GM21360 (cell line): Measurements from ENCODE around the gene IL36A.

ENCODE experiments used
- ATAC-seq: cut with Tn5 transposase; IDR thresholded peaks from one replicate; pipeline ENCODE4 v1.9.1; 2021; ENCODE audit warnings: mild to moderate bottlenecking, moderate library complexity; ENCODE audit not compliant: unreplicated experiment

The IL36A gene

DNA sequence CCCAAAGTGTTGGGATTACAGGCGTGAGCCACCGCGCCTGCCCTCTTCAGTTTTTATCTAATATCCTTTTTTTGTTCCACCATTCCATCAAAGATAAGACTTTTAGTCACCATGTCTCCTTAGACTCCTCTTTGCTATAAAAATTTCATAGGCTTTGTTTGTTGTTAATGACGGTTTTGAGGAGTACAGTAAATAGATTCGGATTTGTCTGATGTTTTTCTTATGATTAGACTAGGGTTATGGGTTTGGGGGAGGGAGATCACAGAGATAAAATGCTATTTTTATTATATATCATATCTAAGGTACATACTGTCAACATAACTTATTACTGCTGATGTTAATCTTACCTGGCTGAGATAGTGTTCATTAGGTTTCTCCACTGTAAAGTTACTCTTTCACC is 41.2 kb downstream of the IL36A start:
- no peak for ATAC-seq

DNA sequence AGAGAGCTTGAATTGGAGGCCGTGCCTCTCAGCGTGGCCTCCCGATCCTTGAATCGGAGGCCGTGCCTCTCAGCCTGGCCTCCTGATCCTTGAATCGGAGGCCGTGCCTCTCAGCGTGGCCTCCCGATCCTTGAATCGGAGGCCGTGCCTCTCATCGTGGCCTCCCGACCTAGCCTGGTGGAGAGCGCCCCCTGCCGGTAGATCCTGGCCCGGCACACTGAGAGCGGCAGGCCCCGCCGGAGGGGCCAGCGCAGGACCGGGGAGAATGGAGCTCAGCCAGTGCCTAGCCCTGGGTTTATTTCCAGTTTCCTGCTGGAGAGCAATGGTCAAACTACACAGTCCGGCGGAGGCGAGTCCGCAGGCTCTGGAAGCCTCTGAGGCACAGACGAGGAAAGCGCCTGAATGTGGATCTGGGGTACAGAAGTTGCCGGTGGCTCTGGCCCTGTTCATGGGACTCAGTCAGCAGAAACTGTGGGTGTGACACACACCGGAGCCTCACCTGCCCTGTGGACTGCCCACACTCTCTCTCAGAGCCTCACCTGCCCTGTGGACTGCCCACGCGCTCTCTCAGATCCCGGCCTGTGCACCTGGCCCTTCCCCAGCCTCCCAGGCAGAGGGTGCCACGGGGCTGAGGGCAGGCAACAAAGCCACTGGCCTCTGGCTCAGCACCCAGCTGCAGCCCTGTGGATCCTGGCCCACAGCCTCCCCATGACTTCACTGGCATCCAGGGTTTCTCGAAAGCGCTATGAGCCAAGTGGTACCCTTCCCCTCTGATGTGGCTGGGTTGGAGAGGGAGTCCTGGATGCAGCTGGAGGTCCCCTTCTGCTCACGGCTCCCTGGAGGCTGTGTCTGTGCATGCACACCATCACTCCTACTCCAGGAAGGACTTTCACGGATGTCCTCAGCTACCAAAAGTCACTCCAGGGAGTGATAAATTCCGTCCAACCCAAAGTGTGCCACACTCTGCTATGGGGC is 45.9 kb downstream of the IL36A start:
- ATAC-seq: no peak

DNA sequence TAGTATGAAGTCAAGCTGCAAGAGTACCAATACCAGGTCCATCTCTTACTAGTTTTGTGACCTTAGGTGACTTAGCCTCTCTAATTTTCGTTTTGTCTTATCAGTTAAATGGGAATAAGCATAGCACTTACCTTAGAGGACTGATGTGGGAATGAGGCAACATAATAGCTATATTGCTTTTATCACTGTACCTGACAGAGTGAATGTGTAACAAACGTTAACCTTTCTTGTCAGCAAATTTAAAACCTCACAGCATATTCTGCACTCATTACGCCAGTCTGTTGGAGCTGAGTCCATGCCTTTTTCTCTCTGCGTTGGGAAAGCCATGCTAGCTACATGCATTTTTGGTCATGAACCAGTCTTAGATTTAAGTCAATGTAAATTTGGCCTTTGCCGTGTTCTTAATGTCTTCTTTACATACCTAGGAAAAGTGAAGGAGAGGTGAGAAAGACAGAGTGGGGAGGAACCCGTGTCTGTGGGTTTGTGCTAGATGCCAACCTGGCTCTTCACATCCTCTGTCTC is 47.2 kb downstream of the IL36A start, which contains the start of gene IL36B:
Gene IL36B (minus strand): TSS at position 472 of the 522 bp plus-strand sequence.
- ATAC-seq: no peak

DNA sequence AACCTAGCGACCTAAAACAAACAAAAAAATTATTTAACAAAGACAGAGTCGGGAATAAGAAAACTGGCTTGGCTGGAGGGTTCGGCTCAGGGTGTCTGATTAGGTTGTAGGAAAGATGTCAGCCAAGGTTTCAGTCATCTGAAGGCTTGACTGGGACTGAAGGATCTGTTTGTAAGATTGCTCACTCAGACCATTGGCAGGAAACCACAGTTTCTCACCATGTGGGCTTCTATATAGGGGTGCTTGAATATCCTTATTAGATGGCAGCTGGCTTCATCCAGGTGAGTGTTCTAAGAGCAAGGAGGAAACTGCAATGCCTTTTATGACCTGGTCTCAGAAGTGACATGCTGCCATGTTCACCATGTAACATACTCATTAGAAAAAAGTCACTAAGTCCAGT is 48.4 kb downstream of the IL36A start:
- ATAC-seq: no peak

- ATAC-seq: no peak
These were observed 48.8 kb downstream of the IL36A start for GRCh38 chr2:113054066-113054465.

DNA sequence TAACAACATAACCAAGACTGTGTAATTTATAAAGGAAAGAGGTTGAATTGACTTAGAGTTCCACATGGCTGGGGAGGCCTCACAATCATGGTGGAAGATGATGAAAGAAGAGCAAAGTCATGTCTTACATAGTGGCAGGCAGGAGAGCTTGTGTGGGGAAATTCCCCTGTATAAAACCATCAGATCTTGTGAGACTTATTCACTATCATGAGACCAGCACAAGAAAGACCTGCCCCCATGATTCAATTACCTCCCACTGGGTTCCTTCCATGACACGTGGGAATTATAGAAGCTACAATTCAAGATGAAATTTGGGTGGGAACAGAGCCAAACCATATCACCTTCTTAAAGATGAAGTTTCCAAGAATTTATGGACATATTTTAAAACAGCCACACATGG is 51.3 kb downstream of the IL36A start:
- no peak for ATAC-seq

DNA sequence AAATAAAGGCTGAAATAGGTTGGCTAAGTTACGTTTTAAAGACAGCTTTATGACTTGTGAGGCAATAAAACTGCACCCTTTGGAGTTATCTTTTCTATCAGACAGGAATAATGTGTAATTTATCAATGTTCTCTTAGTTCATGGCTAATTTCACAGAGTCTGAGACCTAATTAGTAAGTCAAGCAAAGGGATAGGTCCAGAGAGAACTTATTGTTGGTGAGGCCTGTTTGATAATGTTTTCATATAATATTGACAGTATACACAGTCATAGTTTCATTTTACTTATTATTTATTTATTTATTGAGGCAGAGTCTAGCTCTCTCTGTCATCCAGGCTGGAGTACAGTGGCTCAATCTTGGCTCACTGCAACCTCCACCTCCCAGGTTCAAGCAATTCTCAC is 51.9 kb downstream of the IL36A start:
- ATAC-seq: no peak
